ENCODE results near the gene ATP6V0A4.
"Not testable (repeated sequence)": the region's sequence is repeated elsewhere in the genome, so short reads cannot be mapped to it uniquely, and the experiment has no call there.

ATP6V0A4 gene

DNA sequence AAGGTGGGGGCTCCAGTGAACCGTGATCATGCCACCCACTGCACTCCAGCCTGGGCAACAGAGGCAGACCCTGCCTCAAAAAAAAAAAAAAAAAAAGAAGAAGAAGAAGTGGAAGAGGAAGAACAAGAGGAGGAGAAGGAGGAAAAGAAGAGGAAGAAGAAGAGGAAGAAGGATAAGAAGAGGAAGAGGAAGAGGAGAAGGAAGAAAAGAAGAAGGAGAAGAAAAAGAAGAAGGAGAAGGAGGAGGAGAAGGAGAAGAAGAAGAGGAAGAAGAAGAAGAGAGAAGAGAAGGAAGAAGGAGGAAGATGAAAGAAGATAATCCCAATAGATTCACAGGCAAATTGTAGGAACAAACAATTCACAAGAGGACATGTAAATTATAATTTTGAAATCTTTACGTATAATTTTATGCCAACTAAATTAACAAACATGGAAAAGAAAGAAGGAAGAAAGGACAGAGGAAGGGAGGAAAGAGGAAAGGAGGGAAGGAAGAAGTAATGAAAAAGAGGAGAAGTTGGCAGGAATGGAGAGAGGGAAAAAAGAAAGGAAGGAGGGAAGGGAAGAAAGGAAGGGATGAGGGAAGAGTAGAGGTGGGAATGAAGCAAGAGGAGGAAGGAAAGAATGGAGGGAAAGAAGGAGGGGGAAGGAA, 100.3 kb downstream of the ATP6V0A4 start:
- DNase-seq (ENCODE audit: low read depth), result no peak
- TF ChIP-seq, protein P1, sequence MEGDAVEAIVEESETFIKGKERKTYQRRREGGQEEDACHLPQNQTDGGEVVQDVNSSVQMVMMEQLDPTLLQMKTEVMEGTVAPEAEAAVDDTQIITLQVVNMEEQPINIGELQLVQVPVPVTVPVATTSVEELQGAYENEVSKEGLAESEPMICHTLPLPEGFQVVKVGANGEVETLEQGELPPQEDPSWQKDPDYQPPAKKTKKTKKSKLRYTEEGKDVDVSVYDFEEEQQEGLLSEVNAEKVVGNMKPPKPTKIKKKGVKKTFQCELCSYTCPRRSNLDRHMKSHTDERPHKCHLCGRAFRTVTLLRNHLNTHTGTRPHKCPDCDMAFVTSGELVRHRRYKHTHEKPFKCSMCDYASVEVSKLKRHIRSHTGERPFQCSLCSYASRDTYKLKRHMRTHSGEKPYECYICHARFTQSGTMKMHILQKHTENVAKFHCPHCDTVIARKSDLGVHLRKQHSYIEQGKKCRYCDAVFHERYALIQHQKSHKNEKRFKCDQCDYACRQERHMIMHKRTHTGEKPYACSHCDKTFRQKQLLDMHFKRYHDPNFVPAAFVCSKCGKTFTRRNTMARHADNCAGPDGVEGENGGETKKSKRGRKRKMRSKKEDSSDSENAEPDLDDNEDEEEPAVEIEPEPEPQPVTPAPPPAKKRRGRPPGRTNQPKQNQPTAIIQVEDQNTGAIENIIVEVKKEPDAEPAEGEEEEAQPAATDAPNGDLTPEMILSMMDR (IDR thresholded peaks at IDR 0.05; ENCODE audit: low read depth, low read length, missing control alignments), result no peak
- no peak overlapping the region for H3K4me3 ChIP-seq (ENCODE audit: low read depth, low read length)

DNA sequence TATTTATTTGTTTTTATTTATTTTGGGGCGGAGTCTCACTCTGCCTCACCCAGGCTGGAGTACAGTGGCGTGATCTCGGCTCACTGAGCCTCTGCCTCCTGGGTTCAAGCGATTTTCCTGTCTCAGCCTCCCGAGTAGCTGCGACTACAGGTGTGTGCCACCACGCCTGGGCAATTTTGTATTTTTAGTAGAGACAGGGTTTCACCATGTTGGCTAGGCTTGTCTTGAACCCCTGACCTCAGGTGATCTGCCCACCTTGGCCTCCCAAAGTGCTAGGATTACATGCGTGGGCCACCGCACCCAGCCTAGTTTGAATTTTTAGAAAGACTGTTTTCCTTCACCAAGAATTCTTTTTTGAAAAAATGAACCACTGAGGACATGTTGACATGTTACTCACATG, 102.2 kb downstream of the ATP6V0A4 start:
- not testable (repeated sequence) for H3K4me3 ChIP-seq (ENCODE audit: low read depth, low read length); DNase-seq (ENCODE audit: low read depth)

DNA sequence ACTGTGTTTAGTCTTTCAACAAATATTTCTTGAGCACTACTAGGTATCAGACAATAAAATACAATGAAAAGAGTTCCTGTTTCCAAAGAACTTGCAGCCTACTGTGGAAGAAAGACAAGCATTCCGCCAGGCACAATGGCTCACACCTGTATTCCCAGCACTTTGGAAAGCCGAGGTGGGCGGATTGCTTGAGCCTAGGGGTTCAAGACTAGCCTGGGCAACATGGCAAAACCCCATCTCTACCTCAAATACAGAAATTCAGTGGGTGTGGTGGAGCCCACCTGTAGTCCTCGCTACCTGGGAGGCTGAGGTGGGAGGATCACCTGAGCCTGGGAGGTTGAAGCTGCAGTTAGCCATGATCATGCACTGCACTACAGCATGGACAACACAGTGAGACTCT, 102.9 kb downstream of the ATP6V0A4 start:
- TF ChIP-seq, protein P1 (IDR thresholded peaks at IDR 0.05; ENCODE audit: low read depth, low read length, missing control alignments), result no peak
- DNase-seq (ENCODE audit: low read depth), result no peak
- no peak overlapping the region for H3K4me3 ChIP-seq (ENCODE audit: low read depth, low read length)

DNA sequence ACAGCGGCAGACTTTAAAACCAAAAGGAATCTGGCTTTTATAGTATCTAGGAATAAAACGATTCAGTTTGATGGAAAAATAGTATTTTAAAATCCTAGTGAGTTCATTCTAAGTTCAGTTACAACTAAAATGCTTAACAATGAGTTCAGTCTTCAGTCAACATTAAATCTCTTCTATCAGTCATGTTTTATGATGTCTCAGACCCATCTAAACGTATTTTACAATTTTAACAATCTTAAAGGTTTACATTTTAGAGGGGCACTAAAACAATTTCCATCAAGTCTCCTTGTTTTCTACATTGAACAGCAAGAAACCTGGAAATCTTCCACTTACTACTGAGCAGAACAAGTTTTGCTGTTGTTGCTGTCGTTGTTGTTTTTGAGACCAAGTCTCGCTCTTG, 106.8 kb downstream of the ATP6V0A4 start:
- TF ChIP-seq, protein P1 (IDR thresholded peaks at IDR 0.05; ENCODE audit: low read depth, low read length, missing control alignments), result no peak

DNA sequence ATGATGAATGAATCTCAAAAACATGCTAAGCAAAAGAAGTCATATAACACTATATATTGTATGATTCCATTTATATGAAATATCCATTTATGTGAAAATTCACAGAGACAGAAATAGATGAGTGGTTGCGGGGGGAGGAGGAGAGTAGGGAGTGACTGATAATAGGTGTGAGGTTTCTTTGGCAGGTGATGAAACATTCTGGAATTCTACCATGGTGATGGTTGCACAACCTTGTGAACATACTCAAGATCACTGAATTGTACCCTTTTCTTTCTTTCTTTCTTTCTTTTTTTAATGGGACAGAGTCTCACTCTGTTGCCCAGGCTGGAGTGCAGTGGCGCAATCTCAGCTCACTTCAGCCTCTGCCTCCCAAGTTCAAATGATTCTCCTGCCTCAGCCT, 107.5 kb downstream of the ATP6V0A4 start:
- TF ChIP-seq, protein P1 (IDR thresholded peaks at IDR 0.05; ENCODE audit: low read depth, low read length, missing control alignments), result no peak
- H3K4me3 ChIP-seq (ENCODE audit: low read depth, low read length), result no peak overlapping the region
- no peak for DNase-seq (ENCODE audit: low read depth)

More for the DNA sequence above, 106.8 kb downstream of the ATP6V0A4 start:
- no peak for DNase-seq (ENCODE audit: low read depth)
- no peak overlapping the region for H3K4me3 ChIP-seq (ENCODE audit: low read depth, low read length)

DNA sequence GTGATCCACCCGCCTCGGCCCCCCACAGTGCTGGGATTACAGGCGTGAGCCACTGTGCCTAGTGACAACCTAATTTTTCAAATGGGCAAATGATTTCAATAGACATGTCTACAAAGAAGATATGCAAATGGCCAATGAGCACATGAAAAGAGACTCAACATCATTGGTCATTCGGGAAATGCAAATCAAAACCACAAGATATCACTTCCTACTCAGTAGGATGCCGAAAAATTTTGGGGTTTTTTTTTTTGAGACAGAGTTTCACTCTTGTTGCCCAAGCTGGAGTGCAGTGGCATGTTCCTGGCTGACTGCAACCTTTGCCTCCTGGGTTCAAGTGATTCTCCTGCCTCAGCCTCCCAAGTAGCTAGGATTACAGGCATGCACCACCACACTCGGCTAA, 110.0 kb downstream of the ATP6V0A4 start:
- not testable (repeated sequence) for H3K4me3 ChIP-seq (ENCODE audit: low read depth, low read length); DNase-seq (ENCODE audit: low read depth)

DNA sequence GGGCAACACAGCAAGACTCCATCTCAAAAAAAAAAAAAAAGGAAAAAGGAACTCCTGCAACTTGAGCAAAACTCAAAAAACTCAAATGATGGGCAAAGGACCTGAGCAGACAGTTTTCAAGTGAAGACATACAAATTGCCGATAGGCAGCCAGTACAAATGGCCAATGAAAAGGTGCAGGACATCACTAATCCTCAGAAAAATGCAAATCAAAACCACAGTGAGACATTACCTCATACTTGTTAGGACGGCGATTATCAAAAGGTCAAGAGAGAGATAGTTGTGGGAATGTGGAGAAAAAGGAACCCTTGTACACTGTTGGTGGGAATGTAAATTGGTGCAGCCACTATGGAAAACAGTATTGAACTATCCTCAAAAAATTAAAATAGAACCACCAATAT, 113.7 kb downstream of the ATP6V0A4 start:
- H3K4me3 ChIP-seq (ENCODE audit: low read depth, low read length), result no peak overlapping the region
- TF ChIP-seq, protein P1 (IDR thresholded peaks at IDR 0.05; ENCODE audit: low read depth, low read length, missing control alignments), result no peak
- DNase-seq (ENCODE audit: low read depth), result no peak

DNA sequence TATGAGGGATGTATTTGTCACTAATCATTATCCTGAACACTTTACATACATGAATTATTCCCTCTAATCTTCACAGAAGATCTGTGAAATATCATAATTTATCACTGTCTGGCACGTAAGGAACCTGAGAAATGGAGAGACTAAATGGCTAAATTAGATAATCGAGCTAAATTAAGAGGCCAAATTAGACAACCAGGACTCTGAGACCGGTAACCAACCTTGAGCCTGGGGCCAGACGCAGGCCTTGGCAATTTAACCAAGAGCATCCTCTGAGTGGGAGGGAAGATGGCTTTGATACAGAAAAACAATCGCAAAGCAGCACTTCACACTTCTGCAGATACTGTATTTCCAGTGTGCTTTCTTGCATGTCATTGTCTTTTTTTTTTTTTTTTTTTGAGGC, 118.2 kb downstream of the ATP6V0A4 start:
- no peak for DNase-seq (ENCODE audit: low read depth)
- H3K4me3 ChIP-seq (ENCODE audit: low read depth, low read length), result no peak overlapping the region
- TF ChIP-seq, protein P1 (IDR thresholded peaks at IDR 0.05; ENCODE audit: low read depth, low read length, missing control alignments), result no peak
